NT2/D1 (cell line): ENCODE data around the gene REPS2.

Experiments used
- DNase-seq: peaks from one replicate; pipeline ENCODE4 v3.0.0-alpha.2; 2011; ENCODE audit warnings: low read depth, low spot score
- H3K27me3 ChIP-seq: 2 replicates; pipeline ENCODE4 v1.6.0; 2011; ENCODE audit warnings: mild to moderate bottlenecking; ENCODE audit not compliant: insufficient read length, insufficient read depth
- H3K36me3 ChIP-seq: 2 replicates; pipeline ENCODE4 v1.6.1; 2011; ENCODE audit warnings: mild to moderate bottlenecking, low read length, mixed read lengths; ENCODE audit not compliant: insufficient read depth, insufficient read length
- H3K4me1 ChIP-seq: 2 replicates; pipeline ENCODE4 v1.5.1; 2011; ENCODE audit not compliant: insufficient read depth, insufficient read length
- H3K4me3 ChIP-seq: 2 replicates; pipeline ENCODE4 v1.5.1; 2011; ENCODE audit warnings: low read depth; ENCODE audit not compliant: insufficient read length
- H3K9ac ChIP-seq: 2 replicates; pipeline ENCODE4 v1.6.0; 2011; ENCODE audit warnings: low read depth; ENCODE audit not compliant: insufficient read length
- H3K9me3 ChIP-seq: 2 replicates; pipeline ENCODE4 v1.5.1; 2011; ENCODE audit warnings: mild to moderate bottlenecking, low read length; ENCODE audit not compliant: insufficient read depth
- SUZ12 ChIP-seq: IDR thresholded peaks from 2 replicates; pipeline ENCODE4 v1.6.1; 2011; ENCODE audit not compliant: insufficient read length, insufficient read depth; ENCODE audit errors: extremely low read depth
- YY1 ChIP-seq: IDR thresholded peaks from 2 replicates; pipeline ENCODE4 v1.6.1; 2011; ENCODE audit not compliant: insufficient read length, insufficient read depth
- ZNF274 ChIP-seq: IDR thresholded peaks from 2 replicates; pipeline ENCODE4 v1.6.1; 2011; ENCODE audit warnings: mild to moderate bottlenecking, low read depth, low read length

The REPS2 gene

DNA sequence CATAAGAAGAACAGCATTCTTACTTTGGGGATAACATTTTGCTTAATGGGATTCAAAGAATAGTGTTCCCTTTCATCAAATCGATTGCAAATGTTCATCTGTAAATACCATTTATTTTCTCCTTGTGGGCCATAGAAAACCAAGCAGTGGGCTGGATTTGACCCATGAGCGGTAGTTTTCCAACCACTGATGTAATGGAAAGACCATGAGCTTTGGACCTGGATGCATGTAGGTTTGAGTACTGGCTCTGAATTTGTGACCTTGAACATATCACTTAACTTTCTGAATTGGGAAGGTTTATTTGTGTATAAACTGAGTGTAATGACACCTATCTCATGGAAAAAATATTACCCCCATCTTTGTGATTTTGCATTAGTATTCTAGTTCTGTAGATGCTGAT lies 54.3 kb downstream of the REPS2 start:
- TF ChIP-seq YY1, result no peak
- TF ChIP-seq ZNF274, result no peak
- TF ChIP-seq SUZ12, result no peak
- Histone ChIP-seq H3K4me3 (no peak overlapping the region), H3K36me3 (no peaks in the 10 kb centered on the region), H3K9ac (no peak overlapping the region), H3K9me3 (no peaks in the 10 kb centered on the region), H3K4me1 (no peaks in the 10 kb centered on the region), H3K27me3 (no peaks in the 10 kb centered on the region)
- no peak for DNase-seq

DNA sequence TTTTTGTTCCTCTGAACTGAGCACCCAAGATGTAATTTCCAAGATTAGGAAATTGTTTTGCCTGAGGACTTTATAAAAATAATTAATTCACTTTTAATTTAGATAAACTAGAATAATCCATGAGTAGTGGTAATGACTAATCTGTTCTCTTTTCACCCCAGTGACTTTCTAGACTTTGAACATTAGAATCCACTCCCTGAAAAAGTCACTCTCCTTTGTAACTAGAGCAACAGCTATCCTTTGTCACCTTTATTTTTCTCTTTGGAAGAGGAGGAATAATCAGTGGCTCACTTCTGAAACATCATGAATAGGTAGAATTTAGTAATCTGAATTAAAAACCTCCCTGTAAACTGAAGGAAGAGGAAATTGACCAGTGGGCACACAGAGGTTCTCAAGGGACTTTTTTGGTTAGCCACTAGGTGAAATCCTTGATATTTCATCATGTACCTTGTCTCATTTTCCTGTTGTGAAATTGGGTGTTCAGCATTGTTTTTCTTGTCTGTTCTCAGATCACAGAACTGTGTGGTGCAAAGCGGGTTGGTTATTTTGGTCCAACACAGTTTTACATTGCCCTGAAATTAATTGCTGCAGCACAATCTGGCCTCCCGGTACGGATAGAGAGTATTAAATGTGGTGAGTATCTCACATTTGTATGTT lies 59.4 kb downstream of the REPS2 start:
- DNase-seq, result no peak

DNA sequence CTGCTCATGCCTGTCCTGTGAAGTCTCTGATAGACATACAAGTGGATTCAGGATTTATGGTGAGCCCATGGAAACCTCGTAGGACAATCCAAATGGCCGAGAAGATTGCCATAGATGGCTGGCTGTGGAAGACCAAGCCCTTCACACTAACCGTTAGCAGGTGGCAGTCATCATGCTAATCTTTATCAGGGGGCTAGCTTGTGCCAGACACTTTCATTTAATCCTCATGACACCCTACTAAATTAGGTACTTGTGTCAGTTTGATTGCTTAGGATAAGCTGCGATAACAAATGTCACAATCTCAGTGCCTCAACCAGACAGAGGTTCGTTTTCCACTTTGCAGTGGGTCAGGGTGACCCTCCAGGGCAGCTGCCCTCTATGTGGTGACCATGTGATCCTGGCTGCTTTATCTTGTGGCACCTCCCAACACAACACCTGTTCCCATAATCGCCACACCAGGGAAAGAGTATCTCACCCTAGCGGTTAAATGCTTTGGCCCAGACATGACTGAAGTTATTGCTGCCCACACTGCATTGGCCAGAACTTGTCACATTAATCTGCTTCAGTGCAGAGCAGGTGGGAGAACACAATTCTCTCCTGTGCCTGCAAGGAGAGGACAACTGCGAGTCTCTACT lies 60.8 kb downstream of the REPS2 start:
- no peaks in the 10 kb centered on the region for H3K27me3 ChIP-seq
- TF ChIP-seq SUZ12, result no peak
- no peak for TF ChIP-seq YY1
- no peak for TF ChIP-seq ZNF274
- H3K9ac ChIP-seq, result no peak overlapping the region
- no peaks in the 10 kb centered on the region for H3K9me3 ChIP-seq
- no peaks in the 10 kb centered on the region for H3K4me1 ChIP-seq
- no peak for DNase-seq
- H3K4me3 ChIP-seq, result no peak overlapping the region
- H3K36me3 ChIP-seq, result no peaks in the 10 kb centered on the region

More for the DNA sequence above, 59.4 kb downstream of the REPS2 start:
- Histone ChIP-seq H3K9me3 (no peaks in the 10 kb centered on the region), H3K9ac (no peak overlapping the region), H3K36me3 (no peaks in the 10 kb centered on the region), H3K4me3 (no peak overlapping the region), H3K27me3 (no peaks in the 10 kb centered on the region), H3K4me1 (no peaks in the 10 kb centered on the region)
- TF ChIP-seq YY1 (no peak), SUZ12 (no peak), ZNF274 (no peak)

DNA sequence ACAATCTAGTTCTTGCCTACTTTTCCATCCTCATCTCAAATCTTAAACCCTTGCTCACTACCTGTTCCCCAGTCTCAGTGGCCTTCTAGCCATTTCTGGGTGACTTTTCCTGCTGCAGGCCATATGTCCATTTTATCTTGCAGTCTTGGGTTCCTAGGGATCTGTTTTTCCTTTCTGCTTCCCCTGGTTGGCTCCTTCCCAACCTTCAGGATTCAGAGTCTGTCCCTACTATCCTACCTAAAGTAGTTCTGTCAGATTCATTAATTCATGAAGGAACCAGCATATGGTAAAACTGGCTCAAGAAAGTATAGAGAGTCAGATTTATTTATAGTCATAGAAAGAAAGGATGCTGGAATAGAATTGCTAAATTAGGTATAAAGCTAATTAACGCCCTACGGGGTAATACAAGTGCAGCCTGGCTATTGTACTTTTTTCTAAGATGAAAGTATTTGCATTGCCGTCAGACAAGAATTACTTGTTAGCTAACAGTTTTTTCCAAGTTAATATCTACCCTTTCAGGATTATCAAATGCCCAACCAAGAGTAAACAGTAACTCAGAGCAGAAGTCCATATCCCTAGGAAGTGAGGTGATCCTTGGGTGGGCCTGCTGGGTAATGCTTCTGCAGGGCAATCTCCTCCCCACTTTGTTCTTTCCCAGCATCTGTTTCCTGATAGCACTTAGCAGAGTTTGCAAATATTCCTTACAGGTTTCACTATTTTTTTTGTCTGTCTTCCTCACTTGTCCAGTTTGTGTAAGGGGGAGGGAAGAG lies 63.6 kb downstream of the REPS2 start:
- Histone ChIP-seq H3K9me3 (no peaks in the 10 kb centered on the region), H3K4me1 (no peaks in the 10 kb centered on the region), H3K36me3 (no peaks in the 10 kb centered on the region), H3K27me3 (no peaks in the 10 kb centered on the region), H3K4me3 (no peak overlapping the region), H3K9ac (no peak overlapping the region)
- TF ChIP-seq SUZ12 (no peak), YY1 (no peak), ZNF274 (no peak)
- DNase-seq, result no peak

DNA sequence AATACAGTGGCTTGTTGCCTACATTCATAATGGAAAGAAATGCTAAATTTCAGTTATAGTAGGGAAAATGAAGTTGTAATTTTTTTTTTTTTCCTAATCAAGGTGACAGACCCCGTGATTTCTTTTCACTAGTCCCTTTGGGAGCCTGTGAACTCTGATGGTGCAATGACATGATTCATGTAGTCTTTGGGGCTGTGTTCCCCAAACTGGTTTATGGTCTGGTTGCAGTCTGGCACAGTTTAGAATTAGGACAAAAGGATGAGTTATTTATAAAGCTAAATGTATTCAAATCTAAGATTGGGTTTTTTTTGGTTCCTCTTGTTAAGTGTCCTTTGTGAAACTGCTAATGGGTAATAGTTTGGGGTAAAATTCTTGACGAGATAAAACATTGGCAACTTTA lies 66.0 kb downstream of the REPS2 start:
- H3K27me3 ChIP-seq, result no peaks in the 10 kb centered on the region
- H3K4me1 ChIP-seq, result no peaks in the 10 kb centered on the region
- H3K4me3 ChIP-seq, result no peak overlapping the region
- no peaks in the 10 kb centered on the region for H3K36me3 ChIP-seq
- H3K9me3 ChIP-seq, result no peaks in the 10 kb centered on the region
- TF ChIP-seq ZNF274, result no peak
- no peak for TF ChIP-seq YY1
- TF ChIP-seq SUZ12, result no peak
- H3K9ac ChIP-seq, result no peak overlapping the region
- DNase-seq, result no peak

DNA sequence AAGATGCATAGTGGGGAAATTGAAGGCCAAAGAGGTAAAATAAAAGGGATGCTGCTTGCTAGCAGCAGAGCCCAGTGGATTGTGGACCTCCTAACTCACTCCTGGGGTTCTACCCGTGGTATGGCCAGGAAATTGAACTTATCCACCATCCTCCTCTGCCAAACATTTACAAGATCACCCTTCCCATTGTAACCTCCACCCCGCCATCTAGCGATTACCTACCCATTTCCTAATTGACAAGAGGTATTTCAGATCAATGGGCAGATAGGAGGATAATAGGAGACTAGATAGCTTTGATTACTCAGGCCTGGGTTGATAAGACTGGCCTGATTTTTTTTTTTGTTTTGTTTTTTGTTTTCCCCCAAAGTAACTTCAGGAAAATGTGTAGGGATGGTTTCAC lies 67.8 kb downstream of the REPS2 start:
- H3K36me3 ChIP-seq, result no peaks in the 10 kb centered on the region
- H3K27me3 ChIP-seq, result no peaks in the 10 kb centered on the region
- no peak for DNase-seq
- no peak for TF ChIP-seq ZNF274
- TF ChIP-seq YY1, result no peak
- no peak for TF ChIP-seq SUZ12
- no peak overlapping the region for H3K9ac ChIP-seq
- no peak overlapping the region for H3K4me3 ChIP-seq
- no peaks in the 10 kb centered on the region for H3K4me1 ChIP-seq
- no peaks in the 10 kb centered on the region for H3K9me3 ChIP-seq

DNA sequence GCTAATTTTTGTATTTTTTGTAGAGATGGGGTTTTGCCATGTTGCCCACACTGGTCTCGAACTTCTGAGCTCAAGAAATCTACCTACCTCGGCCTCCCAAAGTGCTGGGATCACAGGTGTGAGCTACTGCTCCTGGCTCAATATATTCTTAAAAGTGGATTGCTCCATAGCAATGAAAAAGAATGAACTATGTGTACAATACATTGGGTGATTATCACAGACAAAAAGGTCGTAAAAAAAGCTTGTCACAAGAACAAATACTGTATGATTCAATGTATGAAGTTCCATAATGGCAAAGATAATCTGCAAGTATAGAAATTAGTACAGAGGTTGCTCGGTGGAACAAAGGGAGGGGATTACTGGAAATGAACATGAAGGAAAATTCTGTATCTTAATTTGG lies 70.7 kb downstream of the REPS2 start:
- Histone ChIP-seq H3K4me3 (no peak overlapping the region), H3K4me1 (no peaks in the 10 kb centered on the region)
- TF ChIP-seq ZNF274 (no peak), SUZ12 (no peak), YY1 (no peak)

More for the DNA sequence above, 70.7 kb downstream of the REPS2 start:
- no peaks in the 10 kb centered on the region for H3K9me3 ChIP-seq
- DNase-seq, result no peak
- H3K9ac ChIP-seq, result no peak overlapping the region
- H3K36me3 ChIP-seq, result no peaks in the 10 kb centered on the region
- no peaks in the 10 kb centered on the region for H3K27me3 ChIP-seq
